Kasumi-1 (cell line): ENCODE measurements around the gene PER2.

ENCODE experiments used
- DNase-seq, 2 experiments: peaks; one replicate each; lab custom pipeline; 2025; lab: John Stamatoyannopoulos, UW

The PER2 gene

DNA sequence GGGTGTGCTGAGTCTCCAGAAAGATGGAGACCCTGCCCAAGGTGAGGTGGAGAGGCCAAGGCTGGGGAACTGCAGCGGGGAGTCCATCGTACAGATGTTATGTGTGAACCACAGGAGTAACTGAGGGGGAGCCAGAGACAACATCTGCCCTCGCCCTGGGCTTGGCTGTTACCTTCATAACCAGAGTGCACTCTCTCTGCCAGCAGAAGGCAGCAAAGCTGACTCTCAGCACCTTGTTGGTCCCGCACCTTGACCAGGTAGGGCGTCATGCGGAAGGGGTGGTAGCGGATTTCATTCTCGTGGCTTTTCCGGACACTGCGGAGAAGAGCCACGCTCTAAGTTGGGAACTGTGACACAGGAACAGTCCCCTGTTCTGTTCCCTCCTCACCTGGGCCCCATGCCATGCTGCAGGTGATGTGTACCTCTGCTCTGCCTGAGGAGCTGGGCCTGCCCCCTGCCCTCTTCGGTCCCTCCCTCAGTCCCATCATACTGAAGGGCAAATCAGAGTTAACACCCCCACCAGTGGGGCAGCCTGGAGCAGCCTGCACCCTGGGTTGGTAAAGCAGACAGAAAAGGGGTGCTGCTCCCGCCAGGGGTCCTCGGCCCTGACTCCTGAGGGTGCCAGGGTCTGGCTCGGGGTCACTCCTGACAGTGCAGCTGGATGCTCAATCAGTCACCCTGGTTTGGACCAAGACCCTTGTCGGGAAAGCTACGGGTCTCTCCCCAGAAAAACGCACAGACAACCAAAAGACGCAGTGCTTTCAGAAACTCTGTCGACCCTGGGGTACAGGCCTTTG lies 20.3 kb downstream of the PER2 start:
- no peak for DNase-seq

DNA sequence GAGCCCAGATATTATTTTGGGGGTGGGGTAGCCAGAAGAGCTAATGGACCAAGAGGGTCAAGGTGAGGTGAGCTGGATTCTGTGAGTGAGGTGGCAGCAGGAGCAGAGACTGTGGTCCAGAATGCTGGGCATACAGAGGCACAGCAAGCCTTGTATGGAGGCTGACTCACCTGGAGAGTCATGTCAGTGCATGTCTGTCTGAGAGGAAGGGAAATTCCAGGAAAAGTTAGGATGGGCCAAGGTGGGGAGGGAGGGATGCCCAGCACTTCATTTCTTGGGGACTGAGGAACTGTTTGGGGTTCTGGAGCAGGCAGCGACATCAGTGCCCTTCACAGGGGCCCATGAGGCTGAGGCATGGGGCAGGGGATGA lies 21.1 kb downstream of the PER2 start:
- DNase-seq: no peak

DNA sequence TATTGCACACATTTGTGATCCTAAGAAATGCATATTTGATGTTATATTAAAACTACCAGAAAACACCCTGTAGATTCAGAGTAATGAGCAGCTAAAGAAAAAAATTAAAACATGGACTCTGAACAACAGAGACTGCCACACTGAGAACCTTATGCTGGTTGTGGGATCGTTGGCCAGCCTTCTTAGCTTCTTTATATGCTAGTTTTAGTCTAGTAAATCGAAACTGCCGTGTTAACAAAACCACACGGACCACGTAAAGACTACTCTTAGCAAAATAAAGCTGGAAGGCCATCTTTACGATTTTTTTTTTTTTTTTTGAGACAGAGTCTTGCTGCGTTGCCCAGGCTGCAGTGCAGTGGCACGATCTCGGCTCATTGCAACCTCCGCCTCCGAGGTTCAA lies 22.8 kb downstream of the PER2 start:
- DNase-seq: no peak

DNA sequence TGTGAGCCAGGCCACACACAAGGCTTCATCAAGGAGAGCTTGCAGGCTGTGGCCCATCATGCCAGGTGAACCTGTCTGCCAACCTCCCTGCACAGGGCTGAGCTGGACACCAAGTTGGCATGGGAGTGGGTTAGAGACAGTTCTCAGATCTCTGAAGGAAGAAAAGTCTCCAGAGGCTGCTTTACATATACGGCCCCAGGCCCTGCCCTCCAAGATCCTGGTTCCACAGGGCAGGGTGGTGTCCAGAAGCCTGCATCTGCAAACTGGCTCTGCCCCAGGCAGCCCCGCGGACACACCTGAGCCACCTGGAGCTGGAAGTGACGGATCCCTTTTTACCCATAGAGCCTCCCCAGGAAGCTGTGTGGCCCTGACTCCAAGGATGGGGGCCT lies 24.3 kb downstream of the PER2 start:
- DNase-seq: no peak

DNA sequence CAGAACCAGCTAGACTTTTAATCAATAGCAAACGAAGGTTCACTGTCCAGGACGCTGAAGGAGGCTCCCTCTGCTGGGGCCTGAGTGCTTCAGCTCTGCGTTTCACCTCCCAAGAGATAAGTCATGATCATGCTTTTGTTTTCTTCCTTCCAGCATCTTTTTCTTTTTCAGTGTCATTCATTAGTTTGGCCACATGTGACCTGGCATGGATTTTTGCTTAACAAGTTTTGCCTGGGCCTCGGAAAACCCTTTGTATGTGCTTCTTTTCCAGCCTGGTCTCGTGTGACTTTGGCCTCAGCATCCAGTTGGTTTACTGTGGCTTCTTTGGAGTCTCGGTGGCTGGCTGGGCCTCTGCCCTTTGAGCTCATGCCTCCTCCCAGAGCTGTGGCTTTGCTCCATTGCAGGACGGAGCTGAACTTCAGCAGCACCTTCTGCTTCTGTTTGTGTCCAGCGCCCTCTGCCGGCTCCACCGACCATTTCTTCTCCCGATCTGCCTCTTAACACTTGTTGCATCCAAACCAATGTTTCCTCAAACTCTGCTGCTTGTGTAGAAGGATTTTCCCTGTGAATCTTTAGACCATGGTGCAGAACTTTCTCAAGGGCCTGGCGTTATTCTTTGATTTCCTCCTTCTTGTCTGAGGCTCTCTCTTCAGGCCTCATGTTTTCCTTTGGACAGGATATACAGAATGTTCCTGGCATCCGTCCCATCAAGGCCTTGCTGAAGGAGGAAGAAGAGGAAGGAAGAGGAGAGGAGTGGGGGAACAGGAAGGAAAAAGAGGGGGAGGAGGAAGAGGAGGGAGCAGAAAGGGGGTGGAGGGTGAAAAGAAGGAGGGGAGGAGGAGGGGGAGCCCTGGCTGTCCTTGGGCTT lies 25.0 kb downstream of the PER2 start:
- peak; percentile 72 to 76 for DNase-seq

DNA sequence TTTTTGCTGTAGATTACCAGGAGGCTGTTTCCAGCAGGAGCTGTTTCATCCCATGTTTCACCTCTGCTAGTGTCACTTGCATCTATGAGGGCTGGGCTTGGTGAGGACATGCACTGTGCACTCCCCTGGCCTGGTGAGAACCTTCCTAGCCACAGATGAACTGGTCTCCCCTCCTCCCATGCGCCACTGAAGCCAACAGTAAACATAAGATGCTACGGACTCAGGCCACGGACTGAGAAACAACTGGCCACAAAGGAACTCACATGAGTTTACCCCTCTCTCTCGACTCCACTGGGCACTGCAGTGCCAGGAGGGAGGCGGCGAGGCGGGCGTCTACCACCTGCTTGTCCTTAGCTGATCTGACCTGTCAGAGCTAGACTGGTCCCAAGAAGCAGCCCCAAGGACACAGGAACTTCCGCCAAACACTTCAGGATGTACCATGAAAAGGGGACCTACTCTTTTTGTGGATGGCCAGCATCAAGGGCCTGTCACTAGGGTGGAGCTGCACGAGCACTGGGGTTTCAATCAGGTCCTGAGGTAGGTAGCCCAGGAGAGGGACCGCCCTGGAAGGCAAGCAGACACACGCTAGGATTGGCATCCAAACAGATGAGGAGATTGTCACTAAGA lies 25.8 kb downstream of the PER2 start:
- no peak for DNase-seq

DNA sequence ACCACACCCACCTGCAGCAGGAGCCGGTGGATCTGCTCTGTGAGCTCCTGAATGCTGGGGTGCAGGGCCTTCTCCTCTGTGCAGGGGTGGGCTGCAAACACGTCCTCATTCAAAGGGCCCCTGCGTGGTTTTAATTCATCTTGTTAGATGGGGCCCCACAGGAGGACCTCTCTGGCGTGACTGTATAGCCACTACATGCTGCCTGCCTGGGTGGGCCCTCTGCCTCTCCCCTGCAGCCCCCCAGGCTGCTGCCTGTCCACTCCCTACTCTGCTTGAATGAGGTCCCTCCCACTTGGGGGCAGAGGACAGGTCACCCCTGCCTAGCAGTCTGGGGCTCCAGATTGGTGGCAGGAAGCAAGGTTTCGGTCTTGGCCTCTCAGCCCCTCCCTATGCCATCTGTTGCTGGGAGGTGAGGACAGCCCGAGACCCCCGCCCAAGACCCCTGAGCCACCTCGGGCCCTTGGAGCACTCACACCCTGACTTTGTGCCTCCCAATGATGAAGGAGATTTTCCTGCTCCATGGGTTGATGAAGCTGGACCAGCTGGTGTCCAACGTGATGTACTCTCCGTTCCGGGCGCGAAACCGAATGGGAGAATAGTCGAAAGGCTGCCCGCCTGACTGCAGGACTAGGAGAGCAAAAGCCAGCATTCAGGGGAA lies 26.6 kb downstream of the PER2 start:
- no peak for DNase-seq

DNA sequence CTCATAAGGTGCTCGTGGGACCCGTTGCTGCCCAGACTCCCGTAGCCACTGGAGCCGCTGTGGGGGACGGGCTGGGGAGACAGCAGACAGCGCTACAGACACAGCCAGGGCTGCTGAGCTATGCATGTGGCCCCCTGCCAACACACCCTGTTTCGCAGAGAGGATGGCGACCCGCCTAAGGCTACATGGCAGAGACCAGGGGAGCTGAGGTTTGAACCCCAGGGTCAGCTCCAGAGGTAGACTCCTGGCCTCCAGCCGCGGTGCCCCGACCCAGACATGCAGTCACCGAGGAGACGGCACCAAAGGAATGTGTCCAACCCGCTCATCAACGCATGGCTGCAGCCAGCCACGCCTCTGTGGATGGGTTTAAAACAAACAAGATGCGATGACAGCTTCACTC lies 27.5 kb downstream of the PER2 start:
- no peak for DNase-seq

DNA sequence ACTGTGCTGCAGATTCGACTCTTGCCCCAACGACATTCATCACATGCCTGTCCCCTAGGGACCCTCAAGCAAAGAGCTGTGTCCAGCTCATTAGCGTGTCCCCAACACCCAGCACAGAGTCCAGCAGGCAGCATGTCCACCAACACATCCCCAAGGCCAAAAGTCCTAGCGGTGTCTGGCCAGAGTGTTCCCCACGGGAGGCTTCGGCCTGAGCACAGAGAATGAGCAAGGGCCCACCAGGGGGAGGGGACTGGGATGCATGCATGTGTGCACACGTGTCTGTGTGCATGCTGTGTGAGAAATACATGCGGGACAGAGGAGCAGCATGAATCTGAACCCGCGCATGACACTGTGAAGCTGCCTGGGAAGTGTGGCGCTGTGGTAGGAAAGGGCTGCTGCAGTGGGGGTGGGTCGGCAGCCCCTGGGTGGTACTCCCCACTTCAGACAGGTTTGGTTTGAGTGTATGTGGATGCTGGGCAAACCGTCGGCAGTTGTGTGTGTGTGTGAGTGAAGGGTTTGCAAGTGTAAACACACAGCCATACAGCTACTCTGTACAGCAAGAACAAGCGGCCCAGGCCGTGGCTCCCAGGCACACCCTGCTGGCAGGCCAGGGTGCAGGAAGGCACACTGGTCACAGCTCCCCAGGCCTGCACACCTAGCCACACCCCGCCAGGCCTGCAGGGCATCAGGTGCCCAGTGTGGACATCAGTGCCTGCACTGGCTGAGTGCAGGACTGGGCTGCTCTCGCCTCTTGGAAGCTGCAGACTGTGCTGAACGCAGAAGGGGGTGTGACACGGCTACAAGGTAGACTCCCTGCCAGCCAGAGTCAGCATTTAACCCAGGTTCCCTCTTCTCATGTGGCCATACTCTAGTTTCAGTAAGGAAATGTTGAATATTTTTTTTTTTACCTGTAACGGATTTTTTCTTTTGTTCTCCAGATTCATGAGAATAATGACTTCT lies 29.1 kb downstream of the PER2 start:
- no peak for DNase-seq

DNA sequence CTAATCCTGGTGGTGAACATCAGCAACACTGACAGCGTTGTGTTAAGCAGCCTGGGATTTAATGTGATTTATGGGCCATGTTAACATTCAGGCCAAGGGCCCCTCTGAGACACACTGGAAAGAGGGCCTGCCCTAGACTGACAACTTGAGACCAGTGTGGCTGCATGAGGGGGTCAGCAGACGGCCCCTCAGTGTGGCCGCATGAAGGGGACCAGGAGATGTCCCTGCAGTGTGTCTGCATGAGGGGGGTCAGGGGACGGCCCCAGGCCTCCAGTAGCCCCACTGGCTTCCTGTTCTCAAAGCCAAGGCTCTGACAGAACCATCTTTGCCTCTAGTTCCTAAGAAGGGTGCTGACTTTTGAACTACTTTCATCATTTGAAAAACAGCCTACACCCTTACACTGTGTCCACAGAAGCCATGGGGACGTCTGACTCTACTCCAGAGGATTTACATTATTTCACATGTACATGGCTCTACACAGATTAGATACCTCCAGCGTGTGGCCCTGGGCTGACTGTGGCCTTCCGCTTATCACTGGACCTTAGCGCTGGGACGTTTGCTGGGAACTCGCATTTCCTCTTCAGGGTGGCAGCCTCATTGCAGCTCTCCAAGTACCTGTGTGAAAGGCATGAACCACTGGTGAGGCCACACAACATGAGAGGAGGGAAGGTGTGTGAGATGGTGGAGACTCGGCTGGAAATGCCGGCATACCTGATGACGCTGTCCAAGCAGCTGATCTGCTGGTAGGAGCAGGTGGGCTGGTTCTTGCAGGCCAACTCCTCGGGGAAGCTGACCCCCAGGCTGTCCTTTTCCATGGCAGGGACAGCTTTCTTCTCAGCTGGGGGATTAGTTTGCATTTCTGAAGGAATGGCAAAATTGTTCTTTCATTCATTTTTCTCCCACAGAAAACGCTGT lies 30.4 kb downstream of the PER2 start:
- no peak for DNase-seq

DNA sequence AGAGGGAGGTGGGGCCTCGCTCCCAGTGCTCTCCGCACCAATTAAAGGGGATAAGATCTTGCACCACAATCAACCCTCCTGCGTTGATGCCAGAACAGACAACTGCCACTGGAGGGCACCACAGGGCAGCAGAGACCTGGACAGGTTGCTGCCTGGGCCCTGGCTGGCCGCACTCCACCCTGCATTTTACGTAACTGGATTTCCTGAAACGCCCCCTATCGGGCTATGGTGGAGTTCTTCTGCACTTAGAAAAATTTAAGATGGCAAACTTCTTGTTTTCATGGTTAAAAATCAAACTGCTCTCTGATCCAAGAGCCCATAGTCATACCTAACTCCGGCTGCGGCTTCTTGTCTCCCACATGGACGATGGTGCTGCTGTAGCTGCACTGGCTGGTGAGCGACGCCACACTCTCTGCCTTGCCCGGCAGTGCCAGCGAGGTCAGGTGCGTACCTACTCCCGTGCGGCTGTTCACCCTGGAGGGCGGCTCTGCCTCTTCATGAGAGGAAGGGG lies 31.8 kb downstream of the PER2 start:
- DNase-seq: peak; percentile 44 to 50

DNA sequence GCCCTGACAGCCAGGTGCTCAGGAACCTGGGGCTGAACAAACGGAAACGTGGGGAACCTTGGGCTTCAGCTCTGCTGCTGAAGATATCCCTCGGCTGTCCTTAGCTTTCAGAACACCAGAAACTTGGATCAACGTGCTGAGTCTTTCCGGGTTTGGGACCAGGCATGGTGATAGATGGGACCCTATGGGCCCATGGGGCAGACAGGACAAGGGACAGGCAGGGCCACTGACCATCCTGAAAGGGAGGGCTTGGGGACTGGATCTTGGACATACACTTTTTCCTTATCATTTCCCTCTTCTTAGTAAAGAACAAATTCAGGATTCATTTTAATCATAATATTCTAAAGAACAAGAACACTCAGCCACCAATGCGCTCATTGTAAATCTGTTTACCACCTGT lies 32.3 kb downstream of the PER2 start:
- no peak for DNase-seq

DNA sequence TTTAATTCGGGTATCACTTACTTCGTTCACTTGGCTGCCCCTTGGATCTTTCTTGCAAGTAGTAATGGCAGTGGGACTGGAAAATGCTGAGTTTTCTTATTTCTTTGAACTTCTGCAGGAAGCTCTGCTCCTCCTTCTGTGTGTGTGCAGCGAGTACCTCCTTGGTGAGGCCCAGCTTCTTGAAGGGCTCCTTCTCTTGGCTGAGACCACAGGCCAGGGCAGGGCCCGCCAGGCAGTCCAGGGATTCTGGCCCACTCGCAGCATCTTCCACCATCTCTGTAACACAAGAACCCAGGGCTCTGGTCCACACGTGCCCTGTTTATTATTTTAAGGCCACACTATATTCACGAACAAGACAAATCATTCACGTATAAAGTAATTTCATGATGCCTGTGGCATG lies 32.8 kb downstream of the PER2 start:
- DNase-seq: no peak

DNA sequence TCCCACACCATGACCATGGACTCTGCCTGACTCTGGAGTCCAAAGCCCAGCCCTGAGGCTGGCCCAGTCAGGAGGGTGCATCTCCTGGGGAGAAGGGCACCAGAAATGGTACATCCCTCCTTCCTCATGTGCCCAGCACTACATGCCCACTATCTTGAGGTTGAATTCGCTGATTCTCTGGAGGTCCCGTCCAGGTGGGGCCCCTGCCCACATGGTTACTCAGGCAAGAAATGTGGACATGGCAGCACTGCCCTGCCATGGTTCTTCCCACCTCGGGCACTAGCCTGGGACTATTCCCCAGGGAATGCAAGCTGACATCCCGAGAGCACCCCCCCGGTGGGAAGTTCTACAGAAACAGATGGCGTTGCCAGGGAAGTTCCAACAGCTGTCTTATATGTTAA lies 33.3 kb downstream of the PER2 start:
- DNase-seq: no peak

DNA sequence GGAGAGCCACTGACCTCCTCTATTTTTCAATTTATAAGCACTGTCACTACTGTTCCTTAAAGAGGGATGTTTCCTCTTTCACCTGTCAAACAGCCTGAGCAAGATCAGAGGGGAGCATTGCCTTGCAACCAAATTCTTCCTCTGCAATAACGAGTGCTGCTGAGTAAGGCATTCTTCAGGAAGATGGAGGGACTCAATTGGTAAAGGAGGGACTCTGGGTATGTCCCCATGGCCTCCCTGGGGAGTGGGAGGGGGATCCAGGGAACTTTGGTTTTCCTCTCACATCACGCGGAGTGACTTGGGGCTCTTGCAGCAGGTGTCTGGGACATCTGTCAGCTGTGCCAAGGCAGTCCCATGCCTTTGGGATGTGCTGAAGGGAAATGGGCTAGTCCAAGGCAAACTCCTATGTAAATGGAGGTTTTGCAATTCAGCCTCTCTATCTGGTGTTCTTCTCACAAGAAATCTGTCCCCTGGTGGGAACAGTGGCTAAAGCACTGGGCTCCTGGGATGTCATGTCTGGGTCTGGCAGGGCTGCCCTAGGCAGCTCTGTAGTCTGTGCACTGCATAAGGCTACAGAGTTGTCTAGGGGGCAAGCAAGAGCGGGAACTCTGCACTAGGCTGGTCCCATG lies 34.2 kb downstream of the PER2 start:
- no peak for DNase-seq

DNA sequence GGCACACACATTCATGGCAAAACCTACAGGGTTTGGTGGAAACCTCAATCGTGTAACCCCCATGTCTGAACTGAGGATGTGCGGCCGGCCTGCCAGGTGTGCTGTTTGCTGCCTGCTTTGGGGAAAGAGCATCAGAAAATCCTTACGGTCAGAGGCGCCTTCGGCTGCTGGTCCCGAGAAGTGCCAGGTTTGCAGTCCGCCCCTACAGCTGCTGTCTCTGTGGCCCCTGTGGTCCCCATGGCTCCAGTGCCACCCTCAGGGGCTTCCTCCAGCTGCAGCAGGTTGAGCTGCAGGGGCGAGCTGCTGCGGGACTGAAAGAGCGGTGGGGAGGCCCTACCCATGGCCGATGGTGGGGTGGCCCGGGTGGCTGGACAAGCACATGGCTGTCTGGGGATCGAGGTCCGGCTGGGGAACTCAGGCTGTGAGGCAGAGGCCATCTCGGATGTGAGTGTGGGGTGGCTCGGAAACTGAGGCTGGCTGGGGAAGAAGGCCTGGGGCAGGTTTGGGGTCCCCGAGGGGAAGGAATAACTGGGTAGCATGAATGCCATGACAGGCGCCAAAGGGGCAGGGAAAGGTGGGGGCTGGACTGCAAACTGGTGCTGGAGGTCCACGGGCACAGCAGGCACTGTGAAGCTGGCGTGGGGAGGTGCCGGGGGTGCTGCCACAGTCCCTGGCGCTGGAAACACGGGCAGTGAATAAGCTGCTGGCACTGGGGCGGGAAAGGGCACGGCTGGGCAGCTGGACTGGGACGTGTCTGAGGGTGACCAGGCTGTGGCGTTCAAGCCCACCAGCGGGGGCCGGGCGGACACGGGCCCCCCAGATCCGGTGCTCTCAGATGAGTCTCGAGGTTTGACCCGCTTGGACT lies 35.4 kb downstream of the PER2 start:
- no peak for DNase-seq

DNA sequence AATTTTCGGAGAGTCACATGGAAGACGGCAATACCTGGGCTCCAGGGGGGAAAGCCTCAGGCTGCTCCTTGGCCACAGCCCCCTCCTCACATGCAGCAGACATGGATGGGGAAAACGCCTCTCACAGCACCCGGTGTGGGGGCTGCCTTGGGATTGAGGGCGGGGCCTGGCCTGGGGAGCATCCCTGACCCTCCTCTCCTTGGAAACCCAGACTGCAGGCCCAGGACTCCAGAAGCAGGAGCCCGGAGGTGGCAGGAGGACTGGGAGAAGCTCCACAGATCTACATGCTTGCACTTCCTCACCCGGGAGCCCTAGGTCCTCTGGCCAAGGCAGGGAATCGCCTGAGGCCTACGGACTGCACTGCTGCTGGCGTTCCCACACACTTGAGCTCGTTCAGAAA lies 36.4 kb downstream of the PER2 start:
- no peak for DNase-seq

DNA sequence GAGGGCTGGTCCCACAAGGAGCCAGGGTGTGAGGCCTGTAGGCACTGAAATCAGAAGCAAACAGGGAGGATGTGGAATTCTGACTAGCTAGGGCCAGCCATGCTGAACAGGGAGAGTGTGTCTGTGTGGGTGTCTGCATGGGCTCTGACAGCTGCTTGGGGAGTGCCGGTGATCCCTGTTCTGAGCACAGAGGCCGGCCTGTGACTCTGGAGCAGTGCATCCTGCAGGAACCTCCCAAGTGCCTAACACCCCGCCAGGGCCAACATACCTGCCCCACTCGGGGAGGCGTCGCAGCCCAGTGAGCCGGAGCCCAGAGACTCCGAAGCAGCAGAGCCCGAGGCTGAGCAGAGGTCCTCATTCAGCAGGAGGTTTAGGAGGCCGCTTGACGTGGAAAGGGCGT lies 37.1 kb downstream of the PER2 start:
- DNase-seq: no peak

DNA sequence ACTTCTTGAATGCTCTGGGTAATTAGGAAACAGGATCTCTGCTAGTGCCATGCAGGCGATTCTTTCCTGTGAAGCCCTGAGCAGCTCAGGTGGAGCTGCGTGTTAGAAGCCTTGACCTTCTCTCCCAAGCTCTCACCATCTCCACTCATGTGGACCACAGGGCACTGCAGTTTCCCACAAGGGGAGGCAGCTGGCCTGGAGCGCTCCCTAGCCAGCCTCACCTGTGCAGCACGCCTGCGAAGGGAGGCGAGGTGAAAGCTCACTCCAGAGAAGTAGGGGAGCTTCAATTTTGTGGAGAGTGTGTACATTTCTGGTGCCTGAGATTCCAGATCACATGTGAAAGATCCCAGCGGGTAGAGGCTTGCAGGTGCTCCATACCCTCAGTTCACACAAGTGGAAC lies 37.5 kb downstream of the PER2 start:
- no peak for DNase-seq
